Gastroesophageal sphincter (tissue), 4 donors: ENCODE measurements around the gene TDRKH. TPM values are rescaled to one million over a fixed set of nuclear protein-coding genes. Genes with fewer than 3 reads are reported as not detected.

Experiments
- ATAC-seq: fragments of 150-250 bp; one replicate; pipeline ENCODE4 v1.9.1; 2016; ENCODE audit warnings: mild to moderate bottlenecking, moderate library complexity
- H3K27ac ChIP-seq, 4 donors: fragments of 200-600 bp; sonication (generic) in 3 of 4; 1 replicate in 3 of 4; 2 replicates in 1 of 4; pipeline ENCODE4 v1.5.1; 2016 to 2019
- H3K27me3 ChIP-seq: fragments of 200-600 bp; sonication (generic); one replicate; pipeline ENCODE4 v1.5.1; 2019
- H3K36me3 ChIP-seq, 2 donors: fragments of 200-600 bp; sonication (generic); one replicate each; pipeline ENCODE4 v1.5.1; 2019; ENCODE audit warnings: control low read depth in 1 of 2
- H3K4me1 ChIP-seq, 3 donors: fragments of 200-600 bp; sonication (generic); 1 replicate in 2 of 3; 2 replicates in 1 of 3; pipeline ENCODE4 v1.5.1; 2016 to 2019; ENCODE audit warnings: control low read depth in 2 of 3
- H3K4me3 ChIP-seq, 2 donors: fragments of 200-600 bp; sonication (generic); one replicate each; pipeline ENCODE4 v1.5.1; 2019; ENCODE audit warnings: mild to moderate bottlenecking in 1 of 2, moderate library complexity in 1 of 2
- H3K9me3 ChIP-seq, 3 donors: fragments of 200-600 bp; sonication (generic); one replicate each; pipeline ENCODE4 v1.5.1; 2017 to 2019; ENCODE audit warnings: control low read depth in 2 of 3
- EP300 ChIP-seq: sonication (generic); formaldehyde crosslinking; IDR thresholded peaks from one replicate; pipeline ENCODE4 v1.6.1; 2017; ENCODE audit warnings: antibody characterized with exemption, mild to moderate bottlenecking
- POLR2A ChIP-seq, 2 donors: fragments of 450-650 bp; IDR thresholded peaks; one replicate each; pipeline ENCODE4 v1.6.1; 2017; ENCODE audit warnings: antibody characterized with exemption in 2 of 2, mild to moderate bottlenecking in 2 of 2, moderate library complexity in 1 of 2
- POLR2AphosphoS5 ChIP-seq: sonication (generic); formaldehyde crosslinking; IDR thresholded peaks from one replicate; pipeline ENCODE4 v1.6.1; 2017; ENCODE audit warnings: antibody characterized with exemption
- WGBS, 2 donors: methylation state at CpG; one replicate each; pipeline ENCODE4 v1.1.5; 2018; ENCODE audit warnings: low coverage in 1 of 2; 5-methylcytosine and 5-hydroxymethylcytosine counted together
- total RNA-seq, 4 donors: library from RNA; depleted of rRNA; stranded (reverse); fragments of >200 nt; gene quantifications; one replicate each; pipeline ENCODE4 v1.1.0, GENCODE V29; 2016
- TF ChIP-seq, protein P1 (sequence below), 4 experiments: fragments of 200-600 bp in 2 of 4; fragments of 450-650 bp in 2 of 4; sonication (generic) in 1 of 4; IDR thresholded peaks; one replicate each; pipeline ENCODE4 v1.5.1; 2017 to 2019; ENCODE audit warnings: antibody characterized with exemption in 4 of 4, mild to moderate bottlenecking in 2 of 4, moderate library complexity in 2 of 4

TDRKH gene
- total RNA-seq, 4 donors from 2014 or later = 4.4 to 10.6 (median 7.9) TPM

DNA sequence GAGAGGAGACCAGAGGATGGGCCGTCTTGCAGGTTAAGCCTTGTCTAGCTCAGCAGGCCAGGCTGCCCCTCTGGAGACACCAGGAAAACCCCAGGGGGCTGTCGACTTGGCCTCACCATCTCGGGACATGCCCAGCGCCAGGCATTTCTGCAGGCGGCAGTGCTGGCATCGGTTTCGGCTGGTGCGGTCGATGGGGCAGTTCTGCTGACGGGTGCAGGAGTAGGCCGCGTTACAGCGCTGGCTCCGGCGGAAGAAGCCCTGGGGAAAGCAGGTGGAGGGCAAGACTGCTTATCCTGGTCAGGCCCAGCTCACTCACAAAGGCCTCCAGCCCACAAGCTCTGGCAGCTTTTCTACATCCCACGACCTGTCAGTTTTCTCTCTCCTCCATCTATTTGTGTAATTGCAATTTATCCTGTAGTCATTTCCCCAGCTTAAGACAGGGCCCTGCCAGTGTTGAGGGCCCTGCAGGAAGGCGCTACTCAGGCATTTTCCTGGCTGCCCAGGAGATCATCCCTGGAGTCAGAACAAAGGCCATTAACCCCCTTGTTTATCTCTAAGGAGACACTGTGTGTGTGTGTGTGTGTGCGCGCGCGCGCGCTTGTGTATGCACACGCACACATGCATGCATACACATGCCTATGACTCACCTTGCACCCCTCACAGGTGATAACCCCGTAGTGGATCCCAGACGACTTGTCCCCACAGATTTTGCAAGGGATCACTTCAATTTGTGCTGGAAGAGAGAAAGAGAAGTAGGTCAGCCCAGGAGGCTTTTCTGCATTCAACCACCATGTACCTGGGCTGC, 26.4 kb upstream of the TDRKH start:
- H3K4me3 ChIP-seq = no peak overlapping the region
- no peak for TF ChIP-seq POLR2A (IDR thresholded peaks at IDR 0.05)
- TF ChIP-seq EP300 = no peak
- TF ChIP-seq POLR2AphosphoS5 = no peak
- TF ChIP-seq, protein P1, sequence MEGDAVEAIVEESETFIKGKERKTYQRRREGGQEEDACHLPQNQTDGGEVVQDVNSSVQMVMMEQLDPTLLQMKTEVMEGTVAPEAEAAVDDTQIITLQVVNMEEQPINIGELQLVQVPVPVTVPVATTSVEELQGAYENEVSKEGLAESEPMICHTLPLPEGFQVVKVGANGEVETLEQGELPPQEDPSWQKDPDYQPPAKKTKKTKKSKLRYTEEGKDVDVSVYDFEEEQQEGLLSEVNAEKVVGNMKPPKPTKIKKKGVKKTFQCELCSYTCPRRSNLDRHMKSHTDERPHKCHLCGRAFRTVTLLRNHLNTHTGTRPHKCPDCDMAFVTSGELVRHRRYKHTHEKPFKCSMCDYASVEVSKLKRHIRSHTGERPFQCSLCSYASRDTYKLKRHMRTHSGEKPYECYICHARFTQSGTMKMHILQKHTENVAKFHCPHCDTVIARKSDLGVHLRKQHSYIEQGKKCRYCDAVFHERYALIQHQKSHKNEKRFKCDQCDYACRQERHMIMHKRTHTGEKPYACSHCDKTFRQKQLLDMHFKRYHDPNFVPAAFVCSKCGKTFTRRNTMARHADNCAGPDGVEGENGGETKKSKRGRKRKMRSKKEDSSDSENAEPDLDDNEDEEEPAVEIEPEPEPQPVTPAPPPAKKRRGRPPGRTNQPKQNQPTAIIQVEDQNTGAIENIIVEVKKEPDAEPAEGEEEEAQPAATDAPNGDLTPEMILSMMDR (IDR thresholded peaks at IDR 0.05) = no peak
- peaks cover 10% of the 10 kb centered on the region for H3K27me3 ChIP-seq
- no peaks in the 10 kb centered on the region for H3K9me3 ChIP-seq
- WGBS, 2 donors = 80% methylated on average over 4 to 7 of the region's 26 CpGs
- no peaks in the 10 kb centered on the region for H3K36me3 ChIP-seq
- no peaks in the 10 kb centered on the region for H3K4me1 ChIP-seq
- ATAC-seq = no peak
- no peak overlapping the region for H3K27ac ChIP-seq

DNA sequence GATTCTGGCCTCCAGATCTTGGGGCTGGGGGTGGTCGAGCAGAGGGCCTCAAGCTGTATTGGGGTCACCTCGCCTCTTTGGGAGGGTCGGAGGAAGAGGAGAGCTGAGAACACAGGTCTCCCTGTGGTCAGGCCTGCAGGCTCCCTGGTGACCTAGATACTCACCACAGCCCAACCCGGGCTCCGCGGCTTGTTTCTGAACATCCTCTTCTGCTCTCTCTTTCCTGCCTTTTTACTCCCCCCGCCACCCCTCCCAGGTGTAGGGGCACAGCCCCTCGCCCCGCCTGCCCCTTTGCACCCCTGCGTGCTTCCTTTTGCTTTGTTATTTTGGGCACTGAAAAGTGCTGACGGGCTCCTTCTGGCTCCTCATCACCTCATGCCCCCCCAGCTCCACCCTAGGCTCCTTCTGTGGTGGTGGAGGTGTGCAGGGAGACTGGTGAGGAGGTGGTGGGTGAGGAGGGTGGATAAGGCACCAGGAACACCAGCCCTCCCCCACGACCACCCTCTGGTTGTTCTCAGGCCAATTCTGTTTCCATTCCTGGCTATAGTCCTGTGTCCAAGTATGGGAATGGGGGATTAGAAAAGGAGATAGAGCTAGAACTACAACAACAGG, 25.5 kb upstream of the TDRKH start:
- no peaks in the 10 kb centered on the region for H3K9me3 ChIP-seq
- peaks cover 9% of the 10 kb centered on the region for H3K27me3 ChIP-seq
- no peak for ATAC-seq
- H3K36me3 ChIP-seq = no peaks in the 10 kb centered on the region
- no peak overlapping the region for H3K4me3 ChIP-seq
- TF ChIP-seq, protein P1 (IDR thresholded peaks at IDR 0.05) = no peak
- TF ChIP-seq EP300 (no peak), POLR2A (IDR thresholded peaks at IDR 0.05) (no peak), POLR2AphosphoS5 (no peak)
- no peak overlapping the region for H3K27ac ChIP-seq
- 85% methylated on average over 9 of the region's 12 CpGs; no CpG with 5 or more reads in 1 of the 2 donors for WGBS, 2 donors
- H3K4me1 ChIP-seq = no peaks in the 10 kb centered on the region

DNA sequence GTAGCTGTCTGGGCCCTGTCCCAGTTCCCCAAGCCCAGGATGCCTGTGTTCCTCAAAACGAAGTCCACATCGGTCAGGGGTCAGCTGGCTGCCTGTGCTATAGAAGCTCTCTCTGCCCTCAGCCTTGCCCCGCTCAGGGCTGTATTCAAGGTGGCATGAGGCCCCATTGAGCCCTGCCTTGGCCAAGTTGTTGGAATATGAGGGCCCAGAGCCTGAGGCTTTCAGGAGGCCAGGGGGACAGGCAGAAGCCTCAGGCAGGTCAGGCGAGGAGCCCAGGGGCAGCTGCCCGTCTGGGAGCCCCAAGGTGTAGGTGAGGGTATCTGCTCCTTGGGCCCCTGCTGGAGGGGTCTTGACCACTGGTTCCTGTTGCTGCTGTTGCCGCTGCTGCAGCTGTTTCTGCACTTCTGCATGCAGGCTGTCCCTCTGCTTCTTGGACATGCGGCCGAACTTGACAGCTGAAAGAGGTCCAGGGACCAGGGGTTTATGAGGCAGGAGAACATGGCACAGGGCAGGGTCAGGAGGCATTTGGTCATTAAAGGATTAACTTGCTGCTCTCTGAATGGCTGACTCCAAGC, 24.8 kb upstream of the TDRKH start:
- H3K27me3 ChIP-seq = peaks cover 3% of the 10 kb centered on the region
- H3K9me3 ChIP-seq = no peaks in the 10 kb centered on the region
- no peaks in the 10 kb centered on the region for H3K4me1 ChIP-seq
- H3K27ac ChIP-seq = no peak overlapping the region
- WGBS, 2 donors = 72 to 100% methylated on average over 1 to 2 of the region's 8 CpGs
- no peak for TF ChIP-seq POLR2A (IDR thresholded peaks at IDR 0.05)
- no peak for TF ChIP-seq EP300
- no peak for TF ChIP-seq POLR2AphosphoS5
- TF ChIP-seq, protein P1 (IDR thresholded peaks at IDR 0.05) = no peak
- H3K4me3 ChIP-seq = no peak overlapping the region
- no peaks in the 10 kb centered on the region for H3K36me3 ChIP-seq
- no peak for ATAC-seq

DNA sequence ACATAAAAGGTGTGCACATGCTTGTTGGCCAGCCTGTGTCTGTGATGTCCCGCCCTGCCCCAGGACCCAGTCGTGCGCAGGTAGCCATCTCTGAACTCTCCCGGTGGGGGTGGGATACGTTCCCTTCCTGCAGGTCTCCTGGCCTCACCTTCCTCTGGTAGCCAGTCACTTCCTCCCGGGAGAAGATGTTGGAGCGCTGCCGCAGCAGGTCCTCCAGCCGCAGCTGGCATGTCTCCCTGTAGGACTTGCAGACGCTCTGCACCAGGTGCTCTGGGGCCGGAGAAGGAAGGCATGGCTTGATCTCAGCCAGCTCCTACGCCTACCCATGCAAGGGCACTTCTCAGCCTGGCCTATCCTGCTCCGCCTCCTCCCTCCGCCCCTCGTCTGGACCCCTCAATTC, 24.1 kb upstream of the TDRKH start:
- Histone ChIP-seq H3K27ac (no peak overlapping the region), H3K36me3 (no peaks in the 10 kb centered on the region), H3K9me3 (no peaks in the 10 kb centered on the region), H3K27me3 (no peaks in the 10 kb centered on the region), H3K4me1 (no peaks in the 10 kb centered on the region), H3K4me3 (no peak overlapping the region)
- no peak for ATAC-seq
- WGBS, 2 donors = 78 to 80% methylated on average over 1 to 10 of the region's 15 CpGs
- TF ChIP-seq POLR2AphosphoS5 (no peak), POLR2A (IDR thresholded peaks at IDR 0.05) (no peak), EP300 (no peak)
- TF ChIP-seq, protein P1 (IDR thresholded peaks at IDR 0.05) = no peak
